Neural cell (in vitro differentiated cells): ENCODE results near the gene PLEKHG3. TPM values are rescaled to one million over a fixed set of nuclear protein-coding genes. Genes with fewer than 3 reads are reported as not detected.

Experiments
- H2AFZ ChIP-seq: fragments of 200-600, 300-800 bp; sonication (generic), shearing (Covaris generic); 2 replicates; pipeline ENCODE4 v1.6.0; 2014; ENCODE audit warnings: low read depth, mild to moderate bottlenecking, antibody characterized with exemption, low read length, moderate library complexity
- H3F3A ChIP-seq: fragments of 200-600 bp; shearing (Covaris generic); 2 replicates; pipeline ENCODE4 v1.6.1; 2016; ENCODE audit warnings: mild to moderate bottlenecking, moderate library complexity, mixed read lengths, antibody characterized with exemption, low read length; ENCODE audit not compliant: insufficient read depth, poor library complexity, severe bottlenecking
- H3K27ac ChIP-seq: fragments of 200-600, 300-800 bp; sonication (generic), shearing (Covaris generic); 2 replicates; pipeline ENCODE4 v1.5.1; 2014; ENCODE audit warnings: mild to moderate bottlenecking, low read length, moderate library complexity
- H3K27me3 ChIP-seq: fragments of 300-800, 200-600 bp; sonication (generic), shearing (Covaris generic); 2 replicates; pipeline ENCODE4 v1.6.0; 2014; ENCODE audit warnings: mild to moderate bottlenecking, low read depth, low read length, moderate library complexity; ENCODE audit not compliant: insufficient read depth
- H3K36me3 ChIP-seq: fragments of 300-800, 200-600 bp; sonication (generic), shearing (Covaris generic); 2 replicates; pipeline ENCODE4 v1.5.1; 2014; ENCODE audit warnings: mild to moderate bottlenecking, antibody characterized with exemption, low read length, moderate library complexity; ENCODE audit not compliant: insufficient read depth
- H3K4me2 ChIP-seq: fragments of 300-800, 200-600 bp; sonication (generic), shearing (Covaris generic); 2 replicates; pipeline ENCODE4 v1.6.0; 2014; ENCODE audit warnings: mild to moderate bottlenecking, low read length
- H3K4me3 ChIP-seq: fragments of 300-800, 200-600 bp; sonication (generic), shearing (Covaris generic); 2 replicates; pipeline ENCODE4 v1.5.1; 2014; ENCODE audit warnings: mild to moderate bottlenecking, low read length, moderate library complexity
- H3K79me2 ChIP-seq: fragments of 200-600 bp; shearing (Covaris generic); replicated peaks from 2 replicates; pipeline ENCODE4 v1.6.0; 2014; ENCODE audit warnings: mild to moderate bottlenecking, low read length, moderate library complexity; ENCODE audit not compliant: insufficient read depth
- H3K9ac ChIP-seq: fragments of 300-800, 200-600 bp; sonication (generic), shearing (Covaris generic); 2 replicates; pipeline ENCODE4 v1.6.1; 2016; ENCODE audit warnings: mild to moderate bottlenecking, low read length, mixed read lengths
- H3K9me2 ChIP-seq: fragments of 200-600 bp; shearing (Covaris generic); 2 replicates; pipeline ENCODE4 v1.6.1; 2016; ENCODE audit warnings: mild to moderate bottlenecking, low read length, mixed read lengths; ENCODE audit not compliant: insufficient read depth
- H3K9me3 ChIP-seq: fragments of 200-600, 300-800 bp; sonication (generic), shearing (Covaris generic); 2 replicates; pipeline ENCODE4 v1.6.1; 2016; ENCODE audit warnings: mild to moderate bottlenecking, mixed run types, low read length, moderate library complexity, mixed read lengths
- H4K20me1 ChIP-seq: fragments of 200-600 bp; shearing (Covaris generic); 2 replicates; pipeline ENCODE4 v1.6.1; 2016; ENCODE audit warnings: mild to moderate bottlenecking, mixed run types; ENCODE audit not compliant: insufficient read depth
- CTCF ChIP-seq: fragments of 450-650 bp; IDR thresholded peaks from 2 replicates; pipeline ENCODE4 v1.5.1; 2014; ENCODE audit warnings: antibody characterized with exemption, mild to moderate bottlenecking, moderate library complexity; ENCODE audit not compliant: poor library complexity, severe bottlenecking
- EP300 ChIP-seq: fragments of 450-650 bp; conservative IDR thresholded peaks from 2 replicates; pipeline ENCODE4 v1.6.1; 2014; ENCODE audit warnings: antibody characterized with exemption, mild to moderate bottlenecking, moderate library complexity; ENCODE audit not compliant: poor library complexity, severe bottlenecking
- EZH2 ChIP-seq: fragments of 200-600, 300-800 bp; shearing (Covaris generic), sonication (generic); IDR thresholded peaks from 2 replicates; pipeline ENCODE4 v1.6.1; 2014; ENCODE audit warnings: antibody characterized with exemption, low read length, borderline replicate concordance, mild to moderate bottlenecking; ENCODE audit not compliant: insufficient read depth, poor library complexity, severe bottlenecking
- MXI1 ChIP-seq: fragments of 450-650 bp; conservative IDR thresholded peaks from 2 replicates; pipeline ENCODE4 v1.6.1; 2014; ENCODE audit warnings: antibody characterized with exemption, mild to moderate bottlenecking; ENCODE audit not compliant: poor library complexity, severe bottlenecking
- POLR2AphosphoS5 ChIP-seq: IDR thresholded peaks from 2 replicates; pipeline ENCODE4 v1.6.1; 2012
- RAD21 ChIP-seq: fragments of 450-650 bp; conservative IDR thresholded peaks from 2 replicates; pipeline ENCODE4 v1.6.1; 2014; ENCODE audit warnings: antibody characterized with exemption, mild to moderate bottlenecking, moderate library complexity
- SMC3 ChIP-seq: fragments of 450-650 bp; conservative IDR thresholded peaks from 2 replicates; pipeline ENCODE4 v1.6.1; 2014; ENCODE audit warnings: antibody characterized with exemption, mild to moderate bottlenecking, moderate library complexity; ENCODE audit not compliant: poor library complexity
- TAF1 ChIP-seq: IDR thresholded peaks from 2 replicates; pipeline ENCODE4 v1.6.1; 2012; ENCODE audit warnings: low read depth
- polyA plus RNA-seq: library from polyadenylated mRNA; depleted of rRNA; stranded (reverse); fragments of >200 nt; gene quantifications from 2 replicates; pipeline ENCODE4 v1.2.3, GENCODE V29; 2014
- TF ChIP-seq, protein P1 (sequence below): IDR thresholded peaks from 2 replicates; pipeline ENCODE4 v1.6.1; 2012; ENCODE audit warnings: borderline replicate concordance

The PLEKHG3 gene
- polyA plus RNA-seq, 1 donor from 2014 or later = 15.8 TPM

DNA sequence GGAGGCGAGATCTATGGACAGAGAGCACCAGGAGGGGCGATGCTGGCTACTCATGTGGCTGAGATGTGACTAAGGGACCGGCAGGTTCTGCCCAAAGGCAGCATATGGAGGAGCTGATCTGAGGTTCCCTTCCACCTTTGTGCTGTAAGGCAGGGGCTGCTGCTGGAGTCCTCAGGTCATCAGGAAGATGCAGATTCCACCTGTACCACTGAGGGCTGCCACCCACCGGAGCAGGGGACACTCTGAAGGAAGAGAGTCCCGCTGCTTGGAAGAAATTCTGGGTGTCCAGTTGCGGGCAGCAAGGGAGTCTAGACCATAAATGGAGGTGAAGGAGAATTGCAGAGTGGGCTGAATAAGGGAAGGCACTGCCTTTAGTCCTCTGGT lies 55.3 kb downstream of the PLEKHG3 start:
- Histone ChIP-seq H3K9me3 (no peaks in the 10 kb centered on the region), H3K27ac (no peak overlapping the region)

GRCh38 chr14:64760146-64760755 lies 56.0 kb downstream of the PLEKHG3 start:
- H3F3A ChIP-seq = no peaks in the 10 kb centered on the region
- no peaks in the 10 kb centered on the region for H3K27me3 ChIP-seq
- H3K4me2 ChIP-seq = no peak overlapping the region
- no peaks in the 10 kb centered on the region for H3K9me2 ChIP-seq
- no peak overlapping the region for H3K9ac ChIP-seq
- no peak overlapping the region for H2AFZ ChIP-seq
- H3K9me3 ChIP-seq = no peaks in the 10 kb centered on the region
- H3K27ac ChIP-seq = no peak overlapping the region
- H3K4me3 ChIP-seq = no peak overlapping the region
- H4K20me1 ChIP-seq = no peaks in the 10 kb centered on the region
- H3K79me2 ChIP-seq = no peaks in the 10 kb centered on the region
- TF ChIP-seq SMC3 (no peak), CTCF (peak; percentile 31), RAD21 (peak; percentile 12)
- H3K36me3 ChIP-seq = no peaks in the 10 kb centered on the region

More for the DNA sequence above, 55.3 kb downstream of the PLEKHG3 start:
- no peak overlapping the region for H2AFZ ChIP-seq
- no peaks in the 10 kb centered on the region for H3K9me2 ChIP-seq
- no peaks in the 10 kb centered on the region for H3F3A ChIP-seq
- no peak overlapping the region for H3K9ac ChIP-seq
- H3K4me3 ChIP-seq = no peak overlapping the region
- H3K79me2 ChIP-seq = no peaks in the 10 kb centered on the region
- no peaks in the 10 kb centered on the region for H3K27me3 ChIP-seq
- no peaks in the 10 kb centered on the region for H4K20me1 ChIP-seq
- no peak overlapping the region for H3K4me2 ChIP-seq
- TF ChIP-seq POLR2AphosphoS5 (no peak), CTCF (no peak), MXI1 (no peak), EZH2 (no peak), SMC3 (no peak), RAD21 (no peak), EP300 (no peak), TAF1 (no peak)
- TF ChIP-seq, protein P1, sequence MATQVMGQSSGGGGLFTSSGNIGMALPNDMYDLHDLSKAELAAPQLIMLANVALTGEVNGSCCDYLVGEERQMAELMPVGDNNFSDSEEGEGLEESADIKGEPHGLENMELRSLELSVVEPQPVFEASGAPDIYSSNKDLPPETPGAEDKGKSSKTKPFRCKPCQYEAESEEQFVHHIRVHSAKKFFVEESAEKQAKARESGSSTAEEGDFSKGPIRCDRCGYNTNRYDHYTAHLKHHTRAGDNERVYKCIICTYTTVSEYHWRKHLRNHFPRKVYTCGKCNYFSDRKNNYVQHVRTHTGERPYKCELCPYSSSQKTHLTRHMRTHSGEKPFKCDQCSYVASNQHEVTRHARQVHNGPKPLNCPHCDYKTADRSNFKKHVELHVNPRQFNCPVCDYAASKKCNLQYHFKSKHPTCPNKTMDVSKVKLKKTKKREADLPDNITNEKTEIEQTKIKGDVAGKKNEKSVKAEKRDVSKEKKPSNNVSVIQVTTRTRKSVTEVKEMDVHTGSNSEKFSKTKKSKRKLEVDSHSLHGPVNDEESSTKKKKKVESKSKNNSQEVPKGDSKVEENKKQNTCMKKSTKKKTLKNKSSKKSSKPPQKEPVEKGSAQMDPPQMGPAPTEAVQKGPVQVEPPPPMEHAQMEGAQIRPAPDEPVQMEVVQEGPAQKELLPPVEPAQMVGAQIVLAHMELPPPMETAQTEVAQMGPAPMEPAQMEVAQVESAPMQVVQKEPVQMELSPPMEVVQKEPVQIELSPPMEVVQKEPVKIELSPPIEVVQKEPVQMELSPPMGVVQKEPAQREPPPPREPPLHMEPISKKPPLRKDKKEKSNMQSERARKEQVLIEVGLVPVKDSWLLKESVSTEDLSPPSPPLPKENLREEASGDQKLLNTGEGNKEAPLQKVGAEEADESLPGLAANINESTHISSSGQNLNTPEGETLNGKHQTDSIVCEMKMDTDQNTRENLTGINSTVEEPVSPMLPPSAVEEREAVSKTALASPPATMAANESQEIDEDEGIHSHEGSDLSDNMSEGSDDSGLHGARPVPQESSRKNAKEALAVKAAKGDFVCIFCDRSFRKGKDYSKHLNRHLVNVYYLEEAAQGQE = no peak
- no peaks in the 10 kb centered on the region for H3K36me3 ChIP-seq
